ENCODE measurements around the gene PADI1. TPM values are rescaled to one million over a fixed set of nuclear protein-coding genes. Genes with fewer than 3 reads are reported as not detected.

The PADI1 gene
- total and polyA plus RNA-seq, 2 of the 8 experiments (the other 6 are each of a cell fraction or from before 2014, with no cell fraction given): 0.20 to 0.30 TPM

- no peaks in the 10 kb centered on the region for H3K36me3 ChIP-seq (ENCODE audit: control insufficient read depth in 2 of 4, insufficient read depth in 4 of 4, low read length in 3 of 4)
- TF ChIP-seq JUND (IDR thresholded peaks at IDR 0.05; ENCODE audit: low read length): no peak
- TF ChIP-seq ATF3 (IDR thresholded peaks at IDR 0.05; ENCODE audit: insufficient read depth, low read depth, low read length): no peak
- TF ChIP-seq GTF2F1 (IDR thresholded peaks at IDR 0.05; ENCODE audit: borderline replicate concordance, low read depth, low read length): no peak
- TF ChIP-seq TEAD4 (IDR thresholded peaks at IDR 0.05; ENCODE audit: low read depth, low read length): no peak
Measured at GRCh38 chr1:17207046-17207445, 2.1 kb downstream of the PADI1 start.

More at GRCh38 chr1:17207046-17207445, 2.1 kb downstream of the PADI1 start:
- H3K27me3 ChIP-seq (replicated peaks in 1 of 4; ENCODE audit: control insufficient read depth in 3 of 4, extremely low read depth in 1 of 4, insufficient read depth in 3 of 4, low read length in 3 of 4): no peaks in the 10 kb centered on the region
- H4K91ac ChIP-seq (replicated peaks; ENCODE audit: insufficient read length, low read length): no peak overlapping the region
- no peak overlapping the region for H3K18ac ChIP-seq (ENCODE audit: extremely low read depth, low read length)
- no peak overlapping the region for H2AK5ac ChIP-seq (ENCODE audit: low read depth, low read length)
- ChIA-PET POLR2A (ENCODE audit: partially characterized antibody) (interaction anchor here (1.2 to 1.6 kb wide), 3 partner anchors 8 to 15 kb away, joined by 3 to 4 read pairs (median 3); no protein-coding TSS in a partner anchor), CTCF (ENCODE audit: partially characterized antibody) (interaction anchor here (0.9 to 1.9 kb wide), 2 partner anchors 19 to 30 kb away, joined by 3 to 8 read pairs; no protein-coding TSS in a partner anchor)
- no peaks in the 10 kb centered on the region for H3K79me2 ChIP-seq (ENCODE audit: control insufficient read depth in 1 of 2, insufficient read depth in 2 of 2, low read length in 2 of 2)
- no peak overlapping the region for H2AFZ ChIP-seq (ENCODE audit: low read length)
- H3K23ac ChIP-seq (ENCODE audit: insufficient read length): no peak overlapping the region
- no peak overlapping the region for H4K5ac ChIP-seq (ENCODE audit: insufficient read length, low read depth, low read length)
- peaks cover 2% of the 10 kb centered on the region; the same call in 1 of the 2 replicates for H3K23me2 ChIP-seq (ENCODE audit: low read depth, low read length)
- H2BK5ac ChIP-seq (ENCODE audit: low read depth, low read length): no peak overlapping the region
- H4K8ac ChIP-seq (ENCODE audit: extremely low read depth, insufficient read depth, low read length): no peak overlapping the region
- no peak overlapping the region for H2BK12ac ChIP-seq (ENCODE audit: low read depth, low read length)
- no peaks in the 10 kb centered on the region; a peak in 1 of 7 replicates for H3K4me1 ChIP-seq (replicated peaks in 1 of 4; ENCODE audit: control insufficient read depth in 3 of 4, insufficient read depth in 4 of 4, low read length in 3 of 4)
- H3K56ac ChIP-seq (replicated peaks; ENCODE audit: insufficient read length, low read depth, low read length): no peak overlapping the region
- 77% methylated on average over 4 of the region's 4 CpGs; no CpG with 5 or more reads in 1 of the 2 experiments for whole genome bisulfite sequencing, 2 experiments (ENCODE audit: extremely low coverage in 1 of 2, insufficient coverage in 1 of 2, insufficient read length in 1 of 2, insufficient replicate concordance in 2 of 2, low coverage in 1 of 2, low lambda C conversion rate in 2 of 2, missing lambda C conversion rate in 1 of 2)
- no peak overlapping the region for H2BK15ac ChIP-seq (ENCODE audit: low read length)
- H4K20me1 ChIP-seq (replicated peaks in 1 of 2; ENCODE audit: control insufficient read depth in 1 of 2, insufficient read depth in 2 of 2, low read length in 2 of 2): no peaks in the 10 kb centered on the region
- no peak overlapping the region for H3K4me2 ChIP-seq (ENCODE audit: insufficient read depth in 1 of 2, low read depth in 2 of 2, low read length in 2 of 2)
- H2BK120ac ChIP-seq (replicated peaks; ENCODE audit: low read depth, low read length): no peak overlapping the region
- DNase-seq (ENCODE audit: low read depth in 1 of 2, low spot score in 2 of 2) (no peak), FAIRE-seq (no peak)
- no peak overlapping the region for H3K4me3 ChIP-seq (ENCODE audit: extremely low read depth in 1 of 4, insufficient read depth in 2 of 4, low read depth in 3 of 4, low read length in 4 of 4)
- H3K9me3 ChIP-seq (ENCODE audit: insufficient read depth in 2 of 2, low read depth in 1 of 2, low read length in 1 of 2): no peaks in the 10 kb centered on the region
- H3K14ac ChIP-seq (ENCODE audit: insufficient read length): no peak overlapping the region
- H3K4ac ChIP-seq (replicated peaks; ENCODE audit: insufficient read length, low read depth, low read length): no peak overlapping the region
- no peaks in the 10 kb centered on the region for H3K79me1 ChIP-seq (ENCODE audit: low read depth, low read length)
- no peak overlapping the region for H3K9ac ChIP-seq (replicated peaks in 1 of 4; ENCODE audit: extremely low read depth in 1 of 4, low read depth in 3 of 4, low read length in 3 of 4)
- no peak overlapping the region for H3K27ac ChIP-seq (ENCODE audit: low read depth, low read length)
- H2BK20ac ChIP-seq (ENCODE audit: low read length): no peak overlapping the region
